GM19438 (cell line): ENCODE results near the gene CCDC197.

Experiments used
- ATAC-seq: cut with Tn5 transposase; IDR thresholded peaks from one replicate; pipeline ENCODE4 v1.9.1; 2021; ENCODE audit warnings: low read depth; ENCODE audit not compliant: unreplicated experiment

The CCDC197 gene

GRCh38 chr14:93960774-93961438, 36.2 kb upstream of the CCDC197 start:
- ATAC-seq: no peak

- no peak for ATAC-seq
These were observed 35.5 kb upstream of the CCDC197 start for GRCh38 chr14:93961620-93962019.

- peak; percentile 50 for ATAC-seq
These were observed 34.1 kb upstream of the CCDC197 start for GRCh38 chr14:93962701-93963601.

- no peak for ATAC-seq
These were observed 33.4 kb upstream of the CCDC197 start for GRCh38 chr14:93963692-93964091.

GRCh38 chr14:93964281-93964680, 32.8 kb upstream of the CCDC197 start:
- ATAC-seq: no peak

GRCh38 chr14:93964820-93965286, 32.2 kb upstream of the CCDC197 start:
- ATAC-seq: no peak

- ATAC-seq: no peak
These were observed 31.7 kb upstream of the CCDC197 start for GRCh38 chr14:93965287-93965821.

- no peak for ATAC-seq
These were observed 31.1 kb upstream of the CCDC197 start for GRCh38 chr14:93965946-93966474.

GRCh38 chr14:93967637-93968250, 29.4 kb upstream of the CCDC197 start:
- no peak for ATAC-seq

- no peak for ATAC-seq
These were observed 27.8 kb upstream of the CCDC197 start for GRCh38 chr14:93969082-93969828.

- no peak for ATAC-seq
These were observed 26.5 kb upstream of the CCDC197 start for GRCh38 chr14:93970585-93970964.

- peak; percentile 40 for ATAC-seq
These were observed 26.0 kb upstream of the CCDC197 start for GRCh38 chr14:93970965-93971634.

- ATAC-seq: no peak
These were observed 25.5 kb upstream of the CCDC197 start for GRCh38 chr14:93971635-93972027.

- no peak for ATAC-seq
These were observed 24.4 kb upstream of the CCDC197 start for GRCh38 chr14:93972618-93973205.

- ATAC-seq: no peak
These were observed 23.5 kb upstream of the CCDC197 start for GRCh38 chr14:93973607-93974006.

GRCh38 chr14:93974299-93974698, 22.8 kb upstream of the CCDC197 start:
- no peak for ATAC-seq

- no peak for ATAC-seq
These were observed 22.3 kb upstream of the CCDC197 start for GRCh38 chr14:93974833-93975232.

GRCh38 chr14:93975791-93976476, 21.2 kb upstream of the CCDC197 start:
- ATAC-seq: peak; percentile 45
